Activated naive CD8-positive, alpha-beta T cell (primary cell): ENCODE results near the gene CD79B.

Source experiments
- H3K27ac Mint-ChIP-seq: one replicate; pipeline ENCODE4 v1.8.0; 2021; ENCODE audit warnings: mixed read lengths
- H3K27me3 Mint-ChIP-seq: one replicate; pipeline ENCODE4 v1.8.0; 2021; ENCODE audit warnings: mixed read lengths
- H3K36me3 Mint-ChIP-seq: one replicate; pipeline ENCODE4 v1.8.0; 2021; ENCODE audit warnings: mixed read lengths
- H3K4me1 Mint-ChIP-seq: one replicate; pipeline ENCODE4 v1.8.0; 2021; ENCODE audit warnings: low read depth, mixed read lengths
- H3K4me3 Mint-ChIP-seq: one replicate; pipeline ENCODE4 v1.8.0; 2021; ENCODE audit warnings: mild to moderate bottlenecking, mixed read lengths
- H3K9me3 Mint-ChIP-seq: one replicate; pipeline ENCODE4 v1.8.0; 2021; ENCODE audit warnings: low read depth, mixed read lengths

Gene CD79B

GRCh38 chr17:63961355-63962212 is 29.5 kb upstream of the CD79B start:
- H3K4me1 Mint-ChIP-seq, result peaks cover 7% of the 10 kb centered on the region
- peak overlapping the region; percentile 17 for H3K4me3 Mint-ChIP-seq
- H3K36me3 Mint-ChIP-seq, result no peaks in the 10 kb centered on the region
- H3K27ac Mint-ChIP-seq, result no peak overlapping the region
- no peaks in the 10 kb centered on the region for H3K27me3 Mint-ChIP-seq
- H3K9me3 Mint-ChIP-seq, result no peaks in the 10 kb centered on the region

- H3K27ac Mint-ChIP-seq, result no peak overlapping the region
Measured at GRCh38 chr17:63960430-63960829, 28.3 kb upstream of the CD79B start.

GRCh38 chr17:63960006-63960405 is 27.9 kb upstream of the CD79B start:
- Mint-ChIP-seq H3K4me3 (no peak overlapping the region), H3K27ac (peak overlapping the region; percentile 6), H3K4me1 (peaks cover 7% of the 10 kb centered on the region), H3K9me3 (no peaks in the 10 kb centered on the region), H3K36me3 (no peaks in the 10 kb centered on the region), H3K27me3 (no peaks in the 10 kb centered on the region)

More at GRCh38 chr17:63960430-63960829, 28.3 kb upstream of the CD79B start:
- Mint-ChIP-seq H3K4me1 (peaks cover 4% of the 10 kb centered on the region), H3K9me3 (no peaks in the 10 kb centered on the region), H3K36me3 (no peaks in the 10 kb centered on the region), H3K27me3 (no peaks in the 10 kb centered on the region), H3K4me3 (no peak overlapping the region)

GRCh38 chr17:63956296-63956920 is 24.3 kb upstream of the CD79B start:
- no peak overlapping the region for H3K4me3 Mint-ChIP-seq
- H3K4me1 Mint-ChIP-seq, result peaks cover 26% of the 10 kb centered on the region
- no peaks in the 10 kb centered on the region for H3K27me3 Mint-ChIP-seq
- H3K9me3 Mint-ChIP-seq, result no peaks in the 10 kb centered on the region
- no peaks in the 10 kb centered on the region for H3K36me3 Mint-ChIP-seq
- H3K27ac Mint-ChIP-seq, result no peak overlapping the region

GRCh38 chr17:63955791-63956190 is 23.7 kb upstream of the CD79B start:
- no peak overlapping the region for H3K4me3 Mint-ChIP-seq
- no peak overlapping the region for H3K27ac Mint-ChIP-seq
- no peaks in the 10 kb centered on the region for H3K36me3 Mint-ChIP-seq
- H3K27me3 Mint-ChIP-seq, result no peaks in the 10 kb centered on the region
- no peaks in the 10 kb centered on the region for H3K9me3 Mint-ChIP-seq
- H3K4me1 Mint-ChIP-seq, result peaks cover 26% of the 10 kb centered on the region

- Mint-ChIP-seq H3K4me1 (peaks cover 26% of the 10 kb centered on the region), H3K36me3 (no peaks in the 10 kb centered on the region), H3K27me3 (no peaks in the 10 kb centered on the region), H3K27ac (no peak overlapping the region), H3K9me3 (no peaks in the 10 kb centered on the region), H3K4me3 (no peak overlapping the region)
Measured at GRCh38 chr17:63955232-63955631, 23.1 kb upstream of the CD79B start.

- Mint-ChIP-seq H3K27me3 (no peaks in the 10 kb centered on the region), H3K27ac (peak overlapping the region; percentile 43), H3K36me3 (no peaks in the 10 kb centered on the region), H3K9me3 (no peaks in the 10 kb centered on the region), H3K4me1 (peaks cover 24% of the 10 kb centered on the region), H3K4me3 (peak overlapping the region; percentile 2)
Measured at GRCh38 chr17:63954402-63955063, 22.4 kb upstream of the CD79B start.

GRCh38 chr17:63950940-63951907 is 19.1 kb upstream of the CD79B start:
- Mint-ChIP-seq H3K27me3 (no peaks in the 10 kb centered on the region), H3K9me3 (no peaks in the 10 kb centered on the region), H3K4me3 (no peak overlapping the region), H3K27ac (no peak overlapping the region), H3K36me3 (no peaks in the 10 kb centered on the region), H3K4me1 (peaks cover 29% of the 10 kb centered on the region)

- Mint-ChIP-seq H3K4me1 (peaks cover 29% of the 10 kb centered on the region), H3K4me3 (no peak overlapping the region), H3K27ac (no peak overlapping the region), H3K27me3 (no peaks in the 10 kb centered on the region), H3K9me3 (no peaks in the 10 kb centered on the region), H3K36me3 (no peaks in the 10 kb centered on the region)
Measured at GRCh38 chr17:63949576-63950250, 17.6 kb upstream of the CD79B start.

- no peaks in the 10 kb centered on the region for H3K9me3 Mint-ChIP-seq
- no peaks in the 10 kb centered on the region for H3K27me3 Mint-ChIP-seq
- no peak overlapping the region for H3K27ac Mint-ChIP-seq
- H3K36me3 Mint-ChIP-seq, result no peaks in the 10 kb centered on the region
- H3K4me1 Mint-ChIP-seq, result peaks cover 17% of the 10 kb centered on the region
- no peak overlapping the region for H3K4me3 Mint-ChIP-seq
Measured at GRCh38 chr17:63948521-63948920, 16.4 kb upstream of the CD79B start.

GRCh38 chr17:63947711-63948330 is 15.7 kb upstream of the CD79B start:
- Mint-ChIP-seq H3K27ac (no peak overlapping the region), H3K4me1 (peaks cover 15% of the 10 kb centered on the region), H3K9me3 (no peaks in the 10 kb centered on the region), H3K27me3 (no peaks in the 10 kb centered on the region), H3K4me3 (no peak overlapping the region), H3K36me3 (no peaks in the 10 kb centered on the region)

- peaks cover 13% of the 10 kb centered on the region for H3K4me1 Mint-ChIP-seq
- no peaks in the 10 kb centered on the region for H3K9me3 Mint-ChIP-seq
- H3K27me3 Mint-ChIP-seq, result no peaks in the 10 kb centered on the region
- H3K4me3 Mint-ChIP-seq, result peak overlapping the region; percentile 71
- no peak overlapping the region for H3K27ac Mint-ChIP-seq
- H3K36me3 Mint-ChIP-seq, result no peaks in the 10 kb centered on the region
Measured at GRCh38 chr17:63946440-63947363, 14.6 kb upstream of the CD79B start.
